ENCODE data around the gene FAM131A.

Gene FAM131A

GRCh38 chr3:184379358-184380184, 42.2 kb downstream of the FAM131A start, which contains the start of gene CHRD:
Gene CHRD (plus strand): TSS chr3:184380054. CDS start chr3:184380319, 265 bp downstream.
- no peak for DNase-seq

DNA sequence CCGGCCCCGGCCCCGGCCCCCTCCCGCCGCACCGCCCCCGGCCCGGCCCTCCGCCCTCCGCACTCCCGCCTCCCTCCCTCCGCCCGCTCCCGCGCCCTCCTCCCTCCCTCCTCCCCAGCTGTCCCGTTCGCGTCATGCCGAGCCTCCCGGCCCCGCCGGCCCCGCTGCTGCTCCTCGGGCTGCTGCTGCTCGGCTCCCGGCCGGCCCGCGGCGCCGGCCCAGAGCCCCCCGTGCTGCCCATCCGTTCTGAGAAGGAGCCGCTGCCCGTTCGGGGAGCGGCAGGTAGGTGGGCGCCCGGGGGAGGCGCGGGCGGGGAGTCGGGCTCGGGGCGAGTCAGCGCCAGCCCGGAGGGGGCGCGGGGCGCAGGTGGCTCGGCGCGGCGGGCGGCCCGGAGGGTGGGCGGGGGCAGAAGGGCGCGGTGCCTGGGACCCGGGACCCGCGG, 42.8 kb downstream of the FAM131A start:
- peak; percentile 14 for DNase-seq

GRCh38 chr3:184380627-184381260, 43.3 kb downstream of the FAM131A start:
- no peak for DNase-seq

- DNase-seq = no peak
Measured at GRCh38 chr3:184381261-184382224, 44.1 kb downstream of the FAM131A start.

- DNase-seq = no peak
Measured at GRCh38 chr3:184382326-184383032, 45.1 kb downstream of the FAM131A start.

DNA sequence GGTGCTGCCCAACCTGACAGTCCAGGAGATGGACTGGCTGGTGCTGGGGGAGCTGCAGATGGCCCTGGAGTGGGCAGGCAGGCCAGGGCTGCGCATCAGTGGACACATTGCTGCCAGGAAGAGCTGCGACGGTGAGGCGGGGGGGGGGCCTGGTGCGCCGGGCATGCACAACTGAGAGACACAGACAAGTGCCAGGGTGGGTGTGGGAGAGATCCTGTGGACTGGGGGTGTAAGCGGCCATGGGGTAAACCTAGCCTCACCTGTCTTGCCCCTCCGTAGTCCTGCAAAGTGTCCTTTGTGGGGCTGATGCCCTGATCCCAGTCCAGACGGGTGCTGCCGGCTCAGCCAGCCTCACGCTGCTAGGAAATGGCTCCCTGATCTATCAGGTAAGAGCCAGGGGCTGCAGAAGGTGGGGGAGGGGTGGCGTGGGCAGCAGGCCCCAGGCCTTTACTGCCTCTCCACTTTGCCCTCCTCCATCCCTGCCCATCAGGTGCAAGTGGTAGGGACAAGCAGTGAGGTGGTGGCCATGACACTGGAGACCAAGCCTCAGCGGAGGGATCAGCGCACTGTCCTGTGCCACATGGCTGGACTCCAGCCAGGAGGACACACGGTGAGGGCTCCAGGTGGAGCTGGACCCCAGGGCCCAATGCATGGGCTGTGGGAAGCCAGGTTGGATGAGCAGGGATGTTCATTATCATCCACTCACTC, 45.8 kb downstream of the FAM131A start:
- DNase-seq = no peak

GRCh38 chr3:184384342-184384741, 46.9 kb downstream of the FAM131A start:
- no peak for DNase-seq

DNA sequence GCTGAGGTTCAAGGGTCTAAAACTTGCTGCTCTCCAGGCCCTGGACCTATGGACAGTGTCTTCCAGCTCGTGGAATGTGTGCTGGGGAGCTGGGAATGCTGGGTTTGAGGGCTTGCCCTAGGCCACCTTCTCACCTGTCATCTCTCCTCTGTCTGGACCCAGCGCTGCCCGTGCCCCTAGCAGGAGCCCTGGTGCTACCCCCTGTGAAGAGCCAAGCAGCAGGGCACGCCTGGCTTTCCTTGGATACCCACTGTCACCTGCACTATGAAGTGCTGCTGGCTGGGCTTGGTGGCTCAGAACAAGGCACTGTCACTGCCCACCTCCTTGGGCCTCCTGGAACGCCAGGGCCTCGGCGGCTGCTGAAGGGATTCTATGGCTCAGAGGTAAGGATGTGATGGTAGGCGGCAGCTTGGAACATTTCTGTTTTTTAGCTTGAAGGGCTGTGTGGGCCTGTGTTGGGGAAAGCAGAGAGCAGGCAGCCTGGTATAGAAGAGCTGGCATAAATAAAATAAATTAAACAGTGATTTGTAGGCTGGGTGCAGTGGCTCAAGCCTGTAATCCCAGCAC, 47.5 kb downstream of the FAM131A start:
- DNase-seq = no peak

DNA sequence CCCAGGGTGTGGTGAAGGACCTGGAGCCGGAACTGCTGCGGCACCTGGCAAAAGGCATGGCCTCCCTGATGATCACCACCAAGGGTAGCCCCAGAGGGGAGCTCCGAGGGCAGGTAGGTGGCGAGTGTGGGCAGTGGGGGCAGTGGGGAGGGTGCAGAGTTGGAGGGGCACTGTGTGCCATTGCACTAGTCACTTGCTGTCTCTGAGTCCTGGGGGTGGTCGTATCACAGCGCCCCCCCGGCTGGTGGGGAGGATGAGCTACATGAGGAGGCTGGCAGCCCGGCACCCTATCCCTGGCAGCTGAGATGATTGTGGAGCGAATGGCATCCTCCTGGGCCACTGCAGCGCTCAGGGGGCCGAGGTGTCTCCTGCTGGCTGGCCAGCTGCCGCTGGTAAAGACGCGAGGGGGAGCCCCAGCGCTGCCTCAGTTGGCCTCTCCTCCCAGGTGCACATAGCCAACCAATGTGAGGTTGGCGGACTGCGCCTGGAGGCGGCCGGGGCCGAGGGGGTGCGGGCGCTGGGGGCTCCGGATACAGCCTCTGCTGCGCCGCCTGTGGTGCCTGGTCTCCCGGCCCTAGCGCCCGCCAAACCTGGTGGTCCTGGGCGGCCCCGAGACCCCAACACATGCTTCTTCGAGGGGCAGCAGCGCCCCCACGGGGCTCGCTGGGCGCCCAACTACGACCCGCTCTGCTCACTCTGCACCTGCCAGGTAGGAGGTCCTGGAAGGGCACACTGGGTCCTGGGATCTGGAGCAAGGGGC, 48.8 kb downstream of the FAM131A start:
- DNase-seq = no peak

DNA sequence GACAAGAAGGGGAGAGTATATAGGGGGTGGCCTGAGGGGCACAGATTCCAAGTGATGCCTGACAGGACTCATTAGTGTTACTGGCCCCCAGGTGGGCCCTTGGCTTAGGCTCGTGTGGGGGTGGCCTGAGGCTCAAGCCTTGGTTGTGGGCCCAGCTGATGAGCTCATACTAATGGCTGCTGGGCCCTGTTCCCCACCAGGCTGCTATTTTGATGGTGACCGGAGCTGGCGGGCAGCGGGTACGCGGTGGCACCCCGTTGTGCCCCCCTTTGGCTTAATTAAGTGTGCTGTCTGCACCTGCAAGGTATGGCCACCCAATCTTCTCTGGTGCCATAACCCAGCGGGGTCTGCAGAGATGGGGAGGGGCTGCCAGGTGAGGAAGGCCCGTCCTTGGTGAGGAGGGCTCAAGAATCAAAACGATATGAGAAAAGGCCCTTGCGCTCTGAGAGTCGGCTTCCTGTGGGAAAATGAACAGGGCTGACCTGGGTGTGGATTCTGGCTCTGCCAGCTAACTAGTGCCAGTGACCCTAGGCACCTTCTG, 49.8 kb downstream of the FAM131A start:
- DNase-seq = no peak

DNA sequence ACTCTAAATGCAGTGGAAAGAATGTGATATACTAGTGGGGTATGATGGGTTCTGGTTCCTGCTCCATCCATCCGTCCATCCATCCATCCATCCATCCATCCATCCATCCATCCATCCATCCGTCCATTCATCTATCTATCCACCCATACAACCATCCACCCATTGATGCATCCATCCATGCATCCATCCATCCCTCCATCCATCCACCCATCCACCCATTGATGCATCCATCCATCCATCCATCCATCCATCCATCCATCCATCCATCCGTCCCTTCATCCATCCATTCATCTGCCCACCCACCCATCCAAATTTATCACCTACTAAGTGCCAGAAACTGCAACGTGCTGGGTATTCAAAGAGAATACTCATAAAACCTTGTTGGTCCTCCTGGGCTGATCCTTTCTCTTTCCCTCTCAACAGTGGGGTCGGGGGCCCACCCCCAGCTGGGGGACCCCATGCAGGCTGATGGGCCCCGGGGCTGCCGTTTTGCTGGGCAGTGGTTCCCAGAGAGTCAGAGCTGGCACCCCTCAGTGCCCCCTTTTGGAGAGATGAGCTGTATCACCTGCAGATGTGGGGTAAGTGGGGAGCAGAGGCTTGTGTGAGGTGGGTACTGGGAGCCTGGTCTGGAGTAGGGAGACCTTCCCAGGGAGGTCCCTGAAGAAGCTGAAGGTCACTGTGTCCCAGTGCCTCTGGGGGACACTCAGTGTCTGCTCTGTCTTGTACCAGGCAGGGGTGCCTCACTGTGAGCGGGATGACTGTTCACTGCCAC, 51.0 kb downstream of the FAM131A start:
- no peak for DNase-seq

DNA sequence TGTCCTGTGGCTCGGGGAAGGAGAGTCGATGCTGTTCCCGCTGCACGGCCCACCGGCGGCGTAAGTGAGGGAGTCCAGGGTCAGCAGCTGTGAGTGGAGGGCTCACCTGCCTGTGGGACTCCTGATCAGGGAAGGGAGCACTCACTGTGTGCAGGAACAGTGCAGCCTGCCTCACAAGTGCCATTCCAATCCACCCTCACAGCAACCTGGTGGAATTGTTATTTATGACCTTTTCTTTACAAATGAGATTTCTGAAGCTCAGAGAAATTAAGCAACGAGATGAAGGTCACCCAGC, 51.5 kb downstream of the FAM131A start:
- DNase-seq = no peak

- DNase-seq = no peak
Measured at GRCh38 chr3:184389384-184389783, 52.0 kb downstream of the FAM131A start.

DNA sequence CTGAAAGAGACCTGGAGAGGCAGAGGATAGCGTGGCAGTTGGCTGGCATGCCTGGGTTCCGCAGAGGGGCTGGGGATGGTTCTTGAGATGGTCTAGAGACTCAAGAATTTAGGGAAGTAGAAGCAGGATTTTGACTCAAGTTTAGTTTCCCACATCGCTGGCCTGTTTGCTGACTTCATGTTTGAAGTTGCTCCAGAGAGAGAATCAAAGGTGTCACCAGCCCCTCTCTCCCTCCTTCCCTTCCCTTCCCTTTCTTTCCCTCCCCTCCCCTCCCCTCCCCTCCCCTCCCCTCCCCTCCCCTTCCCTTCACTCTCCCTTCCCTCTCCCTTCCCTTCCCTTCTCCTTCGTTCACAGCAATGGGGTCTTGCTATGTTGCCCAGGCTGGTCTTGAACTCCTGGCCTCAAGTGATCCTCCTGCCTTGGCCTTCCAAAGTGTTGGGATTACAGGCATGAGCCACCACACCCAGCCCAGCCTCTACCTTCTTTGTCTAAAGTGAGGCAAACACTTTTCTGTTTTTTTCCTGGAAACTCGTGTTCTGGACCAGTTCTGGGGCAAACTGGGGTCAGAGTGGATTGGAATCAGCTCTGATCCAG, 52.6 kb downstream of the FAM131A start:
- no peak for DNase-seq

- no peak for DNase-seq
Measured at GRCh38 chr3:184391266-184391665, 53.9 kb downstream of the FAM131A start.

DNA sequence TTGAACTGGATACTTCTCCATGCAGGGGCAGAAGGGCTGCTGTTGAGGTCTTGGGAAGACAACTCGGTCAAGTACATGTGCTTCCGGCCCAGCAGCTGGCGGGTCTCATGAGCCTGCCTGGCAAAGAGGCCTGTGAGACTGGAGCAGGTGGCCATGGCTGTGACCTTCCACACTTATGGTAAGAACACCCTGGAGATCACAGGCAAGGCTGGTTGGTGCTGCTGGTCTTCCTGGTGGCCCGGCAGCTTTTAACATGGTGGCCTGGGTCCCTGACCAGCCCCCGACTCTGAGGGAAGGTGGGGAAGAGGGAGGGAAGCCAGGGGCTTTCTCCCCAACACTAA, 57.9 kb downstream of the FAM131A start:
- DNase-seq = no peak

Data from CD4-positive, alpha-beta T cell treated with Interleukin-10 for 1 hour (primary cell).